Testis (tissue), 2 donors: ENCODE measurements around the gene FOXJ3.

ENCODE experiments used
- CTCF ChIP-seq, 3 experiments: fragments of 450-650 bp in 2 of 3; fragments of 200-600 bp in 1 of 3; sonication (generic) in 1 of 3; IDR thresholded peaks; one replicate each; pipeline ENCODE4 v1.5.1; 2016 to 2019; ENCODE audit warnings: antibody characterized with exemption in 3 of 3, mild to moderate bottlenecking in 2 of 3, moderate library complexity in 1 of 3
- POLR2A ChIP-seq: fragments of 450-650 bp; IDR thresholded peaks from one replicate; pipeline ENCODE4 v1.6.1; 2017; ENCODE audit warnings: antibody characterized with exemption, mild to moderate bottlenecking, moderate library complexity

- TF ChIP-seq CTCF (IDR thresholded peaks at IDR 0.05) (no peak), POLR2A (no peak)
Measured at GRCh38 chr1:42315500-42315899, 19.5 kb downstream of the FOXJ3 start.
